ENCODE data around the gene ABCC5.
"Not testable (repeated sequence)": the region's sequence is repeated elsewhere in the genome, so short reads cannot be mapped to it uniquely, and the experiment has no call there.

ABCC5 gene

GRCh38 chr3:184015381-184016019 is 2.2 kb downstream of the ABCC5 start:
- DNase-seq: peak; percentile 25

GRCh38 chr3:184011937-184012889 is 5.5 kb downstream of the ABCC5 start:
- no peak for DNase-seq

GRCh38 chr3:184011230-184011876 is 6.3 kb downstream of the ABCC5 start:
- DNase-seq: no peak

- no peak for DNase-seq
Observed at GRCh38 chr3:184008161-184008560, 9.5 kb downstream of the ABCC5 start.

- not testable (repeated sequence) for DNase-seq
Observed at GRCh38 chr3:184007143-184007813, 10.4 kb downstream of the ABCC5 start.

- DNase-seq: no peak
Observed at GRCh38 chr3:184005941-184006507, 11.7 kb downstream of the ABCC5 start.

- DNase-seq: no peak
Observed at GRCh38 chr3:184004476-184004875, 13.2 kb downstream of the ABCC5 start.

GRCh38 chr3:184003187-184003967 is 14.3 kb downstream of the ABCC5 start:
- DNase-seq: no peak

GRCh38 chr3:184002469-184002868 is 15.2 kb downstream of the ABCC5 start:
- DNase-seq: no peak

- DNase-seq: no peak
Observed at GRCh38 chr3:184001761-184002160, 15.9 kb downstream of the ABCC5 start.

- DNase-seq: no peak
Observed at GRCh38 chr3:183991403-183991802, 26.3 kb downstream of the ABCC5 start.

GRCh38 chr3:183988216-183988790 is 29.4 kb downstream of the ABCC5 start:
- DNase-seq: no peak

- no peak for DNase-seq
Observed at GRCh38 chr3:183987000-183987600, 30.6 kb downstream of the ABCC5 start.

GRCh38 chr3:183984749-183985729 is 32.6 kb downstream of the ABCC5 start:
- no peak for DNase-seq

GRCh38 chr3:183984127-183984740 is 33.5 kb downstream of the ABCC5 start:
- no peak for DNase-seq

- DNase-seq: no peak
Observed at GRCh38 chr3:183981990-183982644, 35.6 kb downstream of the ABCC5 start.

- DNase-seq: no peak
Observed at GRCh38 chr3:183980403-183980802, 37.3 kb downstream of the ABCC5 start.

- no peak for DNase-seq
Observed at GRCh38 chr3:183975981-183976662, 41.6 kb downstream of the ABCC5 start.

All from NCI-H446 treated with DMSO at 0.1 percent for 48 hours (cell line).